GM12891 (cell line): ENCODE results near the gene CLASP2.

Experiments
- PAX5 ChIP-seq: IDR thresholded peaks from 2 replicates; pipeline ENCODE4 v1.6.1; 2011; ENCODE audit warnings: low read length, moderate library complexity, mild to moderate bottlenecking; ENCODE audit not compliant: insufficient read depth, severe bottlenecking
- POLR2A ChIP-seq: IDR thresholded peaks from 2 replicates; pipeline ENCODE4 v1.6.1; 2011; ENCODE audit warnings: low read depth, low read length, control low read depth
- TAF1 ChIP-seq: IDR thresholded peaks from 2 replicates; pipeline ENCODE4 v1.6.1; 2011; ENCODE audit warnings: low read depth, low read length, control low read depth

GRCh38 chr3:33648793-33649192 lies 69.3 kb downstream of the CLASP2 start:
- no peak for TF ChIP-seq PAX5
- TF ChIP-seq POLR2A = no peak
- TF ChIP-seq TAF1 = no peak
